GM19438 (cell line): ENCODE data around the gene SMOC2.
"Not testable (repeated sequence)": the region's sequence is repeated elsewhere in the genome, so short reads cannot be mapped to it uniquely, and the experiment has no call there.

Source experiments
- ATAC-seq: cut with Tn5 transposase; IDR thresholded peaks from one replicate; pipeline ENCODE4 v1.9.1; 2021; ENCODE audit warnings: low read depth; ENCODE audit not compliant: unreplicated experiment

The SMOC2 gene

DNA sequence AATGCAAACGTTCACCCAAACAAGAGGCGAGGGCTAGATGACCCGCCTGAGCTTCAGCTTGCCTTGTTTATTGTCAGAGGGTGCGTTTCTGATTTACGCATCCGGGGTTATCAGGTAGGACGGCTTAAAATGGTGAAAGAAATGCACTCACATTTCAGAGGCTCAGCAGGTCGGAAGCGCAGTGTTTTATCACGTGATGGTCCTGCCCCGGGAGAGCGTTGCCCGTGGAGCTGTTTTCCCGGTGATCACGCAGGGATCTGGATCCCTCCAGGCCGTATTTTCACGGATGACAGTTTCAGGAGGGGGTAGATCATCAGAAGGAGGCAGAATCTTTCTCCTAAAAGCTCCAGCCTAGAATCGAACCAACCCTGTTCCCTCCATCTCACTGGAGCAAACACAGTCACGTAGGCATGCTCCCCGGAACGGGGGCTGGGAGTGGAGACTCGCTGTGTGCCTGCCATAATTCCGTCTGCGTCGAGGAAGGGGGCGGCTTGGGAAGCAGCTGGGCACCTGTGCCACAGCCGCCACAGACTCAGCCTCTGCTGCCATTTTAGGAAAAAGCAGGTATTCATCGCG lies 121.7 kb downstream of the SMOC2 start:
- no peak for ATAC-seq

DNA sequence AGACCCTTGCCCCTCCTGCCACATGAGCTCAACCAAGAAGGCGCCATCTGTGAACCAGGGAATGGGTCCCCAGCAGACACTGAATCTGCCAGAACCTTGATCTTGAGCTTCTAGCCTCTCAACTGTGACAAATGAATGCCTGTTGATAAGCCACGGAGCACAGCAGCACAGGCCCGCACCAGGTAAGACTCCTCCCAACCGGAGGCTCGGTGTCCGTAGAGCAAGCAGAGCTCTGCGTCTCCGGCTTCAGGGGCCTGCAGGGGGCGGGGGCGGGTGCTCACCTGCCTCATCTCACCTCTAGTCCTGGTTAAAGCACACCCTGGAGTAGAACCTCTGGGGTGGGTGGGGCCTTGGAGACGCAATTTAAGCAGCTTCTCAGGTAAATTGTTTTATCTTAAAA lies 122.7 kb downstream of the SMOC2 start:
- ATAC-seq = no peak

DNA sequence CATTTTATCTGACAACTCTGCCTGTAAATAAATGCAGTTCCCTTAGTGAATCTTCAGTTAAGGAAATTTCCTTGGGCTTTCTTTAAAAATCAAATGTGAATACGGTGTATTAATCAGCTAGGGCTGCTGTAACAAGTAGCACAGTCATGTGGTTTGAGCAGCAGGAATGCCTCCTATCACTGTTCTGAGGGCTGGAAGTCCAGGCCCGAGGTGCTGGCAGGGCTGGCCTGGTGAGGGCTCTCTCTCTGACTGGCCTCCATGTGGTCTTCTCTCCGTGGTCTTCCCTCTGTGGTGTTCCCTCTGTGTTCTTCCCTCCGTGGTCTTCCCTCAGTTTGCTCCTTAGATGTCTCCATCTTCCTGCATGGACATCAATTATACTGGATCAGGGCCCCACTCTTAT lies 124.1 kb downstream of the SMOC2 start:
- ATAC-seq = no peak

- no peak for ATAC-seq
Observed at GRCh38 chr6:168570211-168570610, 129.2 kb downstream of the SMOC2 start.

DNA sequence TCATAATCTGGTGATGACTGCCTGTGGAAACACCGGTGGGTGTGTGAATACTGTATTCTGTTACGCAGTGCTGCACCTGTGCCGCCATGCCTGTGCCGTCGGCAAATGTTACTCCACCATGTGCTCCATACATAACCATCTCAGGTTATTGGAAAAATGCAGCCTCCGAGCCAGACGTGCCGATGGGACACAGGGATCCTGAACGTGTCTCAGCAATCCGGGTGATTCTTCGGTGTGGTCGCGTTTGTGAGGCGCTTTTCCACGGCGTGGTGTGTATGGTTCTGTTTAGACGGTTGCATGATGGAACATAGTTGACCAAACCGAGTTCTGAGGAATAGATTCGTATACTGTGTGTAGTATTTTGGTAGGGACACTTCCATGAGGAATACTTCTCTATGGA lies 130.3 kb downstream of the SMOC2 start:
- ATAC-seq = no peak

DNA sequence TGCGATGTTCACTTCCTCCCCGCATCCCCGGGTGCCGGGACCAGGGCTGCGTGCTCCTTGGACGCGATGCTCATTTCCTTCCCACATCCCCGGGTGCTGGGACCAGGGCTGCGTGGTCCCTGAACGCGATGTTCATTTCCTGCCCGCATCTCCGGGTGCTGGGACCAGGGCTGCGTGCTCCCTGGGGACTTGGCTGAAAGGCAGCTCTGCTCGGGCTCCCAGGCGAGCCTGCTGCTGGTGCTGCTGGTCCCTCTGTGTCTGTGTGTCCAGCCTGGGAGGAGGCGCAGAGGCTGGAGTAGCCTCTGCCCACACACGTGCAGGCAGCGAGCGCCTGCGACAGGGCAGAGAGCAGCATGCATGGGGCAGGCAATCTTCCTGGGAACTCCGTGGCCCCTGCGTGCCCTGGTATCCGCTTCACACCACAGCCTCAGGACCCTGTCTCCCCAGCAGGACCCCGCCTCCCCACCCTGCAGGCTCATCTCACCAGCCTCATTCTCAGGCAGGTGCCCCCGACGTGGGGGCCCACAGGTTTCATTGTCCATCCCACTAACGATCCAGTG lies 132.4 kb downstream of the SMOC2 start:
- not testable (repeated sequence) for ATAC-seq

GRCh38 chr6:168574075-168574698 lies 133.2 kb downstream of the SMOC2 start:
- no peak for ATAC-seq

- ATAC-seq = no peak
Observed at GRCh38 chr6:168574699-168575195, 133.8 kb downstream of the SMOC2 start.

GRCh38 chr6:168575346-168576098 lies 134.5 kb downstream of the SMOC2 start:
- no peak for ATAC-seq

- ATAC-seq = no peak
Observed at GRCh38 chr6:168576388-168576787, 135.4 kb downstream of the SMOC2 start.

GRCh38 chr6:168577496-168577895 lies 136.5 kb downstream of the SMOC2 start:
- no peak for ATAC-seq

- ATAC-seq = no peak
Observed at GRCh38 chr6:168578036-168578435, 137.1 kb downstream of the SMOC2 start.

DNA sequence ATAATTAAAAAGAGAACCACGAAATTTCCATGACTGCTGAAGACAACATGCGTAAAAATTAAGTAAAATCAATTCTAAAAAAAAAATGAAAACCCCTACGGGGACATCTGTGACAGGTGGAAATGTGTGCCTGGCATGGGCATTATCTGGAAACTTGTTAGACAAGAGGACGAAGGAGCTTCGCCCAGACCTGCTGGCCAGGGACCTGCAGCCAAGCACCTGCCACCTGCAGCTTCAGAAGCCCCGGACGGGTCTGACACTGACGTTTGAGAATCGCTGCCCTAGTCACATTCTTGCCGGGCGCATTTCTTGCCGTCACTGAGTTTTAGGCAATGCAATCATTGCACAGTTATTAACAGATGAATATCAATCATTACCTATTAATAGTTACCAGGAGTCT lies 140.3 kb downstream of the SMOC2 start:
- no peak for ATAC-seq

DNA sequence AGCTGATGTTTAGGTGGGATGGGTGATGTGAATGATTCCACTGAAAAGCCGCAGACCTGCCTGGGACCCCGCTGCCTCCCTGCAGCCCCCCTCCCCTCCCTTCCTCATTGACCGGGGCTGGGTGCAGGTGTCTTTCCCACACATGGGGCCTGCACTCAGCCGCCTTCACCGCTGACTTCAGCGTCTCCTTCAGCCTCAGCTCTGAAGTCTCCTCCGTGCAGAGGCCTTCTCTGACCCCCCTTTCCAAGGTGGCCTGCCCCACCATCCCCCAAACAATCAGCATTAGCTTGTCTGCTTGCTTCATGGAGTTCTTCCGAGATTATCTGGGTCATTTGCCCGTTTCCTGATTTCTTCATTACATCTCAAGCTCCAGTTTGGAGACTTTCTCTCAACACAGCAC lies 140.7 kb downstream of the SMOC2 start:
- no peak for ATAC-seq

- no peak for ATAC-seq
Observed at GRCh38 chr6:168582571-168582981, 141.6 kb downstream of the SMOC2 start.

DNA sequence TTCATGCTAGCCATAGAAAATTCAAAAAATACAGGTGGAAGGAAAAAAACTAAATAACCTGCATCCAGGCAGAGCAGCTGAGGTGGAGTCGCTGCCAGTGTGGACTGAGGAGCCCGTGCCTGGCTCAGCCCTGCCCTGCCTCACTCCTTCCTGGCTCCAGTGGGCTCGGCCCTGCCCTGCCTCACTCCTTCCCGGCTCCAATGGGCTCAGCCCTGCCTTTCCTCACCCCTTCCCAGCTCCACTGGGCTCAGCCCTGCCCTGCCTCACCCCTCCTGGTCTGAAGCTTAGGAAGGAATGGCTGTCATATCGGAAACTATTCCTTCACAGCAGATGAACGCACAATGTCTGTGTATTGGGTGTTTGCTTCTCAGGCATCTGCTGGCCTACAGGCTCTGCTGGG lies 142.1 kb downstream of the SMOC2 start:
- ATAC-seq = no peak

GRCh38 chr6:168583821-168584220 lies 142.8 kb downstream of the SMOC2 start:
- no peak for ATAC-seq

DNA sequence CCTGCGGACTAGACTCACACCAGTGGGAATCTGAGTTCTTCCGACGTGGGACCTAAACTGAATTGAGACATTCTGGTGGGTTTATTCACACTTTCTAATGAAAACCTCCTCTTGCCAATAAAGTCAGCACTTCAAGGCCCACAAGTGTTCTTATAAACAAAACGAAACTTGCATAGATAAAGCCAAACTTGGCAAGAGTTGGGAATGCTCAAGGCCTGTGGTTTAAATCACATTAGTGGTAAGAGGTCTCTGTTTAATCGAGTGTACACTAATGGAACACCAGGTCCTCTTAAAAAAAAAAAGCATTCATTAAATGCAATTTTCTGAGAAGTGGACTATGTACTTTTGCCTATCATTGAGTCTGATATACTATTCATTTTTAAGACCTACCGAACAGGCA lies 143.3 kb downstream of the SMOC2 start:
- ATAC-seq = no peak

GRCh38 chr6:168584671-168585070 lies 143.7 kb downstream of the SMOC2 start:
- no peak for ATAC-seq

- ATAC-seq = no peak
Observed at GRCh38 chr6:168585441-168585840, 144.5 kb downstream of the SMOC2 start.

DNA sequence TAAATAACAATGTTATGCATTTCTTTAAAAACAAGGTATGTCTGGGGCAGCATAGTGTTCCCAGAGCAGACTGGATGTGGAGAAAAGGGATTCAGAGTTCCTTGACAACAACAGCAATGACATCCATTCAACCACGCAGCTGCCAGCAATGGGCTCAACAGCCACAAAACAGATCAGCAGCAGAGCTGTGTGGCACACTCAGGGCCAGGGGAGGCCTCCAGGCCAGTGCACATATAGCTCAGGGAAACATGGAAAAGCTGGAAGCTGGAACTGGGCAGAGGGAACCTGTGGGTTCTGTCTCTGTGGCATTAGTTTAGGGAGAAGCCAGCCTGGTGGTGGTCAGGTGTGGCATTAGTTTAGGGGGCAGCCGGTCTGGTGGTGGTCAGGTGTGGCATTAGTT lies 148.3 kb downstream of the SMOC2 start:
- no peak for ATAC-seq

- ATAC-seq = no peak
Observed at GRCh38 chr6:168590406-168590805, 149.4 kb downstream of the SMOC2 start.
